ENCODE measurements around the gene SFI1. TPM values are rescaled to one million over a fixed set of nuclear protein-coding genes. Genes with fewer than 3 reads are reported as not detected.

Gene SFI1
- total RNA-seq, 4 donors from 2014 or later = 9.4 to 21.1 (median 15.4) TPM

DNA sequence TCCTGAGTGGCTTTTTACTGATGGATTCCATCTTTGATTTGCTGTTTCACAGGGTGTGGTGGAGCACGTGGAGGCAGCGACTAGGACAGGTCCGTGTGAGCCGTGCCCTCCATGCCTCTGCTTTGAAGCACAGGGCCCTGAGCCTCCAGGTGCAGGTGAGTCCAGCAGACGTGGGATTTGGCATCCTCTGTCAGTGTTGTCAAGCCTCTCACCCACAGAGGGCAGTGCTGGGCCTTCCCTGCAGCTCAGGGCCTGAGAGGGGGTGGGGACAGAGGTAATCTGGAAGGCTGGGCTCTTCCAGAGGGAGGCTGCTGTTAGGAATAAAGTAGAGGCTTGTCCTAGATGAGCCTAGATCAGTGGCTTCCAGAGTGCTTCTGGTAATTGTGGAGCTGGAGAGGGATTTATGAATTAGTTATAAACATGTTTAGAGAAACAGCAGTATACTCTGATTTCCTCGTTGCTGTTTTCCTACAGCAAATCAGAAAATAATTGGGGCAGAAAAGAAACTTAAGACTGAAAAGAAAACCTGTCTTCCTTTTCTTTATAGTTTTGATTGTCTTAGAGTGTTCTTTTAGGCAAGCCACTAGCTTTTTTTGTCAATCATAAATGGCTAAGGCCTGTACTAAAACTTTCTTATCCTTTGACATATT lies 65.0 kb downstream of the SFI1 start:
- 44% methylated on average over 6 of the region's 6 CpGs for WGBS
- no peak for DNase-seq (ENCODE audit: extremely low spot score)
- H3K27ac ChIP-seq (replicated peaks in 1 of 4) = no peak overlapping the region
- peaks cover 0 to 16% (median 7%) of the 10 kb centered on the region in 4 donors for H3K36me3 ChIP-seq
- no peak overlapping the region for H3K4me3 ChIP-seq
- peaks cover 0 to 5% (median 2%) of the 10 kb centered on the region in 4 donors for H3K4me1 ChIP-seq
- no peaks in the 10 kb centered on the region for H3K9me3 ChIP-seq
- H3K27me3 ChIP-seq = no peaks in the 10 kb centered on the region
- TF ChIP-seq POLR2A (IDR thresholded peaks at IDR 0.05; ENCODE audit: low read depth) (no peak), EP300 (IDR thresholded peaks at IDR 0.05) (no peak), POLR2AphosphoS5 (IDR thresholded peaks at IDR 0.05) (peak in 1 of 2 donors; percentile 41)
- TF ChIP-seq, protein P1, sequence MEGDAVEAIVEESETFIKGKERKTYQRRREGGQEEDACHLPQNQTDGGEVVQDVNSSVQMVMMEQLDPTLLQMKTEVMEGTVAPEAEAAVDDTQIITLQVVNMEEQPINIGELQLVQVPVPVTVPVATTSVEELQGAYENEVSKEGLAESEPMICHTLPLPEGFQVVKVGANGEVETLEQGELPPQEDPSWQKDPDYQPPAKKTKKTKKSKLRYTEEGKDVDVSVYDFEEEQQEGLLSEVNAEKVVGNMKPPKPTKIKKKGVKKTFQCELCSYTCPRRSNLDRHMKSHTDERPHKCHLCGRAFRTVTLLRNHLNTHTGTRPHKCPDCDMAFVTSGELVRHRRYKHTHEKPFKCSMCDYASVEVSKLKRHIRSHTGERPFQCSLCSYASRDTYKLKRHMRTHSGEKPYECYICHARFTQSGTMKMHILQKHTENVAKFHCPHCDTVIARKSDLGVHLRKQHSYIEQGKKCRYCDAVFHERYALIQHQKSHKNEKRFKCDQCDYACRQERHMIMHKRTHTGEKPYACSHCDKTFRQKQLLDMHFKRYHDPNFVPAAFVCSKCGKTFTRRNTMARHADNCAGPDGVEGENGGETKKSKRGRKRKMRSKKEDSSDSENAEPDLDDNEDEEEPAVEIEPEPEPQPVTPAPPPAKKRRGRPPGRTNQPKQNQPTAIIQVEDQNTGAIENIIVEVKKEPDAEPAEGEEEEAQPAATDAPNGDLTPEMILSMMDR (IDR thresholded peaks at IDR 0.05) = peak; percentile 52 to 76 (median 70)
- intact Hi-C loops (cut with DNase I) = no loop called here

- no peaks in the 10 kb centered on the region for H3K9me3 ChIP-seq
- WGBS = 97% methylated on average over 2 of the region's 2 CpGs
- H3K27ac ChIP-seq (replicated peaks in 1 of 4) = no peak overlapping the region
- TF ChIP-seq EP300 (IDR thresholded peaks at IDR 0.05) (no peak), POLR2AphosphoS5 (IDR thresholded peaks at IDR 0.05) (no peak), POLR2A (IDR thresholded peaks at IDR 0.05; ENCODE audit: low read depth) (no peak)
- TF ChIP-seq, protein P1 (IDR thresholded peaks at IDR 0.05) = no peak
- H3K4me3 ChIP-seq = no peak overlapping the region
- intact Hi-C loops (cut with DNase I) = no loop called here
- H3K27me3 ChIP-seq = no peaks in the 10 kb centered on the region
- no peak for DNase-seq (ENCODE audit: extremely low spot score)
- H3K4me1 ChIP-seq = peaks cover 0 to 5% (median 2%) of the 10 kb centered on the region in 4 donors
- peaks cover 0 to 14% (median 7%) of the 10 kb centered on the region in 4 donors for H3K36me3 ChIP-seq
Measured at GRCh38 chr22:31561970-31562369, 65.6 kb downstream of the SFI1 start.

GRCh38 chr22:31566484-31566883 lies 70.1 kb downstream of the SFI1 start:
- 100% methylated on average over 1 of the region's 1 CpG for WGBS
- no peak overlapping the region for H3K4me3 ChIP-seq
- H3K27ac ChIP-seq (replicated peaks in 1 of 4) = no peak overlapping the region
- H3K36me3 ChIP-seq = peaks cover 0 to 4% (median 0%) of the 10 kb centered on the region in 4 donors
- no peaks in the 10 kb centered on the region for H3K9me3 ChIP-seq
- TF ChIP-seq, protein P1 (IDR thresholded peaks at IDR 0.05) = no peak
- TF ChIP-seq EP300 (IDR thresholded peaks at IDR 0.05) (no peak), POLR2AphosphoS5 (IDR thresholded peaks at IDR 0.05) (no peak), POLR2A (IDR thresholded peaks at IDR 0.05; ENCODE audit: low read depth) (no peak)
- peaks cover 0 to under 1% (median under 1%) of the 10 kb centered on the region in 4 donors for H3K4me1 ChIP-seq
- H3K27me3 ChIP-seq = no peaks in the 10 kb centered on the region
- DNase-seq (ENCODE audit: extremely low spot score) = no peak
- intact Hi-C loops (cut with DNase I) = no loop called here

- no peaks in the 10 kb centered on the region for H3K9me3 ChIP-seq
- no peak overlapping the region for H3K27ac ChIP-seq (replicated peaks in 1 of 4)
- WGBS = 94% methylated on average over 1 of the region's 1 CpG
- intact Hi-C loops (cut with DNase I) = no loop called here
- TF ChIP-seq POLR2AphosphoS5 (IDR thresholded peaks at IDR 0.05) = no peak
- no peak for TF ChIP-seq POLR2A (IDR thresholded peaks at IDR 0.05; ENCODE audit: low read depth)
- no peak for TF ChIP-seq EP300 (IDR thresholded peaks at IDR 0.05)
- TF ChIP-seq, protein P1 (IDR thresholded peaks at IDR 0.05) = no peak
- H3K4me3 ChIP-seq = no peak overlapping the region
- H3K27me3 ChIP-seq = no peaks in the 10 kb centered on the region
- H3K36me3 ChIP-seq = peaks cover 0 to 4% (median 2%) of the 10 kb centered on the region in 4 donors
- no peaks in the 10 kb centered on the region for H3K4me1 ChIP-seq
- no peak for DNase-seq (ENCODE audit: extremely low spot score)
Measured at GRCh38 chr22:31567196-31567595, 70.9 kb downstream of the SFI1 start.
